ENCODE measurements around the gene LIMCH1. TPM values are rescaled to one million over a fixed set of nuclear protein-coding genes. Genes with fewer than 3 reads are reported as not detected.

LIMCH1 gene
- total and polyA plus RNA-seq, 2 experiments from 2014 or later = 10.6 to 13.3 TPM

- H2AFZ ChIP-seq = no peak overlapping the region
- H3K9me2 ChIP-seq (replicated peaks; ENCODE audit: insufficient read depth) = no peaks in the 10 kb centered on the region
- DNase-seq (ENCODE audit: low spot score) = no peak
- no peaks in the 10 kb centered on the region for H3K9me3 ChIP-seq (ENCODE audit: low read depth)
- H3K4me3 ChIP-seq = no peak overlapping the region
- H3K4me1 ChIP-seq (ENCODE audit: insufficient read depth) = no peaks in the 10 kb centered on the region
- no peaks in the 10 kb centered on the region for H4K20me1 ChIP-seq (ENCODE audit: insufficient read depth, poor library complexity, severe bottlenecking)
- H3K36me3 ChIP-seq (replicated peaks; ENCODE audit: insufficient read depth, low read depth) = no peaks in the 10 kb centered on the region
- H3K79me2 ChIP-seq = no peaks in the 10 kb centered on the region
- TF ChIP-seq EZH2phosphoT487 (IDR thresholded peaks at IDR 0.05; ENCODE audit: low read depth, severe bottlenecking, unreplicated experiment) = no peak
- TF ChIP-seq EZH2 (IDR thresholded peaks at IDR 0.05; ENCODE audit: borderline replicate concordance) = no peak
- no peak for TF ChIP-seq CTCF (IDR thresholded peaks at IDR 0.05; ENCODE audit: poor library complexity)
- no peak overlapping the region for H3K27ac ChIP-seq
- WGBS (ENCODE audit: low lambda C conversion rate, missing lambda C conversion rate) = 85% methylated on average over 2 of the region's 2 CpGs
- no peak overlapping the region for H3K4me2 ChIP-seq
- H3K27me3 ChIP-seq = peaks cover 44% of the 10 kb centered on the region
Measured at GRCh38 chr4:41719417-41719816, 181.5 kb downstream of the LIMCH1 start.

- H3K27me3 ChIP-seq = peaks cover 40% of the 10 kb centered on the region
- TF ChIP-seq EZH2 (IDR thresholded peaks at IDR 0.05; ENCODE audit: borderline replicate concordance) = no peak
- 90% methylated on average over 1 of the region's 1 CpG for WGBS (ENCODE audit: low lambda C conversion rate, missing lambda C conversion rate)
- no peaks in the 10 kb centered on the region for H3K4me1 ChIP-seq (ENCODE audit: insufficient read depth)
- no peaks in the 10 kb centered on the region for H3K9me3 ChIP-seq (ENCODE audit: low read depth)
- H2AFZ ChIP-seq = no peak overlapping the region
- H3K4me3 ChIP-seq = no peak overlapping the region
- H3K4me2 ChIP-seq = no peak overlapping the region
- no peaks in the 10 kb centered on the region for H3K36me3 ChIP-seq (replicated peaks; ENCODE audit: insufficient read depth, low read depth)
- H4K20me1 ChIP-seq (ENCODE audit: insufficient read depth, poor library complexity, severe bottlenecking) = no peaks in the 10 kb centered on the region
- DNase-seq (ENCODE audit: low spot score) = no peak
- no peak overlapping the region for H3K27ac ChIP-seq
- H3K9me2 ChIP-seq (replicated peaks; ENCODE audit: insufficient read depth) = no peaks in the 10 kb centered on the region
- no peaks in the 10 kb centered on the region for H3K79me2 ChIP-seq
Measured at GRCh38 chr4:41722181-41722580, 184.2 kb downstream of the LIMCH1 start.

GRCh38 chr4:41723286-41723685, 185.3 kb downstream of the LIMCH1 start:
- Histone ChIP-seq H3K27me3 (peaks cover 50% of the 10 kb centered on the region), H3K4me2 (no peak overlapping the region), H2AFZ (no peak overlapping the region), H3K27ac (no peak overlapping the region), H4K20me1 (ENCODE audit: insufficient read depth, poor library complexity, severe bottlenecking) (no peaks in the 10 kb centered on the region), H3K4me1 (ENCODE audit: insufficient read depth) (no peaks in the 10 kb centered on the region), H3K4me3 (no peak overlapping the region), H3K9me3 (ENCODE audit: low read depth) (no peaks in the 10 kb centered on the region), H3K79me2 (no peaks in the 10 kb centered on the region), H3K36me3 (replicated peaks; ENCODE audit: insufficient read depth, low read depth) (no peaks in the 10 kb centered on the region), H3K9me2 (replicated peaks; ENCODE audit: insufficient read depth) (no peaks in the 10 kb centered on the region)
- WGBS (ENCODE audit: low lambda C conversion rate, missing lambda C conversion rate) = 78% methylated on average over 3 of the region's 3 CpGs
- TF ChIP-seq EZH2phosphoT487 (IDR thresholded peaks at IDR 0.05; ENCODE audit: low read depth, severe bottlenecking, unreplicated experiment) (no peak), EZH2 (IDR thresholded peaks at IDR 0.05; ENCODE audit: borderline replicate concordance) (no peak), CTCF (IDR thresholded peaks at IDR 0.05; ENCODE audit: poor library complexity) (no peak)
- DNase-seq (ENCODE audit: low spot score) = no peak

GRCh38 chr4:41725254-41725653, 187.3 kb downstream of the LIMCH1 start:
- no peak for TF ChIP-seq EZH2phosphoT487 (IDR thresholded peaks at IDR 0.05; ENCODE audit: low read depth, severe bottlenecking, unreplicated experiment)
- TF ChIP-seq EZH2 (IDR thresholded peaks at IDR 0.05; ENCODE audit: borderline replicate concordance) = no peak
- TF ChIP-seq CTCF (IDR thresholded peaks at IDR 0.05; ENCODE audit: poor library complexity) = peak; percentile 7
- no peak for DNase-seq (ENCODE audit: low spot score)
- H4K20me1 ChIP-seq (ENCODE audit: insufficient read depth, poor library complexity, severe bottlenecking) = no peaks in the 10 kb centered on the region
- WGBS (ENCODE audit: low lambda C conversion rate, missing lambda C conversion rate) = 18% methylated on average over 1 of the region's 1 CpG
- no peaks in the 10 kb centered on the region for H3K36me3 ChIP-seq (replicated peaks; ENCODE audit: insufficient read depth, low read depth)
- no peak overlapping the region for H3K27ac ChIP-seq
- H3K4me3 ChIP-seq = no peak overlapping the region
- no peaks in the 10 kb centered on the region for H3K4me1 ChIP-seq (ENCODE audit: insufficient read depth)
- no peaks in the 10 kb centered on the region for H3K9me2 ChIP-seq (replicated peaks; ENCODE audit: insufficient read depth)
- H2AFZ ChIP-seq = no peak overlapping the region
- no peaks in the 10 kb centered on the region for H3K79me2 ChIP-seq
- peaks cover 56% of the 10 kb centered on the region for H3K27me3 ChIP-seq
- no peak overlapping the region for H3K4me2 ChIP-seq
- H3K9me3 ChIP-seq (ENCODE audit: low read depth) = no peaks in the 10 kb centered on the region

All from hepatocyte (in vitro differentiated cells).